GM12872 (cell line): ENCODE results near the gene BLOC1S6.

Experiments
- TF ChIP-seq, protein P1 (sequence below): IDR thresholded peaks from 3 replicates; pipeline ENCODE4 v1.5.1; 2011; ENCODE audit warnings: low read depth, mild to moderate bottlenecking, low read length, moderate library complexity; ENCODE audit not compliant: insufficient read depth

The BLOC1S6 gene

DNA sequence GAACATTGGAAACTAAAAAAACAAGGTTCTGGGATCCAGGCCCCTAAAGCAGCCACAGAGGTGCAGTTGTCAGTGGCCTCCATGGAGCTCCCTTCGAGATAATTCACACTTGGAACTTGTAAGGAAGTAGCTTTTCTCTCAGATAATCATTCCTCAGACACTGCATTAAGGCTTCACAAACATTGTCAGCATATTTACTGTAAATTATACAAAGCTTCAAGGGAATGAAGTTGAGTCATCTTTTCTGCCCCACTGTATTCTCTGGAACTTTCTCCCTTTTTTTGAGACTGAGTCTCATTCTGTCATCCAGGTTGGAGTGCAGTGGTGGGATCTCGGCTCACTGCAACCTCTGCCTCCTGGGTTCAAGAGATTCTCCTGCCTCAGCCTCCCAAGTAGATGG, 7.1 kb downstream of the BLOC1S6 start:
- TF ChIP-seq, protein P1, sequence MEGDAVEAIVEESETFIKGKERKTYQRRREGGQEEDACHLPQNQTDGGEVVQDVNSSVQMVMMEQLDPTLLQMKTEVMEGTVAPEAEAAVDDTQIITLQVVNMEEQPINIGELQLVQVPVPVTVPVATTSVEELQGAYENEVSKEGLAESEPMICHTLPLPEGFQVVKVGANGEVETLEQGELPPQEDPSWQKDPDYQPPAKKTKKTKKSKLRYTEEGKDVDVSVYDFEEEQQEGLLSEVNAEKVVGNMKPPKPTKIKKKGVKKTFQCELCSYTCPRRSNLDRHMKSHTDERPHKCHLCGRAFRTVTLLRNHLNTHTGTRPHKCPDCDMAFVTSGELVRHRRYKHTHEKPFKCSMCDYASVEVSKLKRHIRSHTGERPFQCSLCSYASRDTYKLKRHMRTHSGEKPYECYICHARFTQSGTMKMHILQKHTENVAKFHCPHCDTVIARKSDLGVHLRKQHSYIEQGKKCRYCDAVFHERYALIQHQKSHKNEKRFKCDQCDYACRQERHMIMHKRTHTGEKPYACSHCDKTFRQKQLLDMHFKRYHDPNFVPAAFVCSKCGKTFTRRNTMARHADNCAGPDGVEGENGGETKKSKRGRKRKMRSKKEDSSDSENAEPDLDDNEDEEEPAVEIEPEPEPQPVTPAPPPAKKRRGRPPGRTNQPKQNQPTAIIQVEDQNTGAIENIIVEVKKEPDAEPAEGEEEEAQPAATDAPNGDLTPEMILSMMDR = no peak

DNA sequence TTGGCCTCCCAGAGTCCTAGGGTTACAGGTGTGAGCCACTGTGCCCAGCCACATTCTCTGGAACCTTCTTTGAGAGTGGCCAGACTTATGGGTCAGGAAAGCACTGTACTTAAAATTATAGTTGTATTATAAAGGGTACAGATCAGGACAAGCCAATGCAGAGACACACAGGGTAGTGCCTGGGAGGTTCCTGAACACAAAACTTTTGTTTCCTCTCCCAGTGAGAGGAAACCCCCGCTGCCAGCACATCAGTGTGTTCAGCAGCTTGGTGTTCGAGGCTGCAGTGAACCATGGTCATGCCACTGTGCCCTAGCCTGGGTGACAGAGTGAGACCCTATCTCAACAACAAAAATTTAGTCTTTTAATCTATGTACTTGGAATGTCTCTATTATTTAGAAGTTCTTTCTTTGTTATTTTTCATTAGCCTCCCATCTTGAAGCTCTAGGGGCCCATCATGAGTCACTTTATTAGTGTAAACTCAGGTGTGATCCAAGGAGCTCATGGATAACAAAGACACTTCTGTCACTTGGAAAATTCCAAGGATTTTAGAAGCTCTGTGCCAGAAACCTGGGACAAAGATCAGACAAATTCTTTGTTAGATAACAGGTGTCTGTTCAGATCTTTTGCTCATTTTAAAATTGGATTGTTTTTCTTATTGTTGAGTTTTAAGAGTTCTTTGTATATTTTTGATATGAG, 7.8 kb downstream of the BLOC1S6 start:
- TF ChIP-seq, protein P1 = no peak

DNA sequence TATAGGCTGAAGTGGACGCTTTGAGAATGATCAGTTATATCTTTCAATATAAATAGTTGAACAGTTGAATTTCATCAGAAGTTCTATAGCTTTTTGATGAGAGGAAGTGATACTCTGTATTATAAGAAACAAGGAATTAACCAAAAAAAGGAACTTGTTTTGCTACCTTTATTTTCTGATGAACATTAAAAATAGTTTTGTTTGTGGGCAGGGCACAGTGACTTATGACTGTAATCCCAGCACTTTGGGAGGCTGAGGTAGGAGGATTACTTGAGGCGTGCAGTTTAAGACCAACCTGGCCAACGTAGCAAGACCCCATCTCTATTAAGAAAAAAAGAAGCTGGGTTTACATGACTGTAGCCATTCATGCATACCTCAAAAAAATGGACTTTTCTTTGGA, 16.7 kb downstream of the BLOC1S6 start:
- TF ChIP-seq, protein P1 = no peak

DNA sequence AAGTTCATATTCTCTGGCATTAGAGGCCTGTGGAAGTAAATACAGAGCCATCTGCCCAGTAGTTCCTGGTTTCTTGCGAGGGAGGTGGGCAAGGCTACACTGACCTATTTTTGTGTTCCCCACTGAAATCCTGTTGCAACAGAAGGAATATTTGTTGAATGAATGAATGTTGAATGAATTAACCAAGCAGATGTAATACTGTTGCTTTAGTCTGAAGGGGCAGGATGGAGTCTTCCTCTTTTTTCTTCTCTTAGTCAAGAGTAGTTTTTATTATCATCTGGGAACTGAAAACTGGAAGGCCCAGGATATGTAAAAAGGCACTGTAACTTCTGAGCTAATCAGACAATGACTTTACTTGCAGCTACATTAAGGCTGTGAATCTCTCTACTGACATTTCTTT, 17.1 kb downstream of the BLOC1S6 start:
- TF ChIP-seq, protein P1 = no peak

DNA sequence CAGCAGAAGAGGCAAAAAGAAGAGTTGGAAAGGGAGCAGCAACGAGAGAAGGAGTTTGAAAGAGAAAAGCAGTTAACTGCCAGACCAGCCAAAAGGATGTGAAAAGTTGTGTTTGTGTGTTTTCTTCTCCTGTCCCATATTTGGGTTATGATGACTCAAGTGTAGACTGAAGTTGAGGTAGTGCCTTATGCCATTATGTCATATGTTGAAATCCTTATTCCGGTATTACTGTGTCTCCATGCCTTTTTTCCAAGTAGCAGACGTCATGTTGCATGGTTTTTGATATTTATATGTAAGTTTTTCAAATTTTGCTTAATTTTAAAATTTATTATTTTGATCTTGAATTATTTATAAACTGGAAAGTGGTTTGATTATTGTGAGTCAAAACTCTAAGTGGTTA, 19.2 kb downstream of the BLOC1S6 start:
- TF ChIP-seq, protein P1 = no peak

DNA sequence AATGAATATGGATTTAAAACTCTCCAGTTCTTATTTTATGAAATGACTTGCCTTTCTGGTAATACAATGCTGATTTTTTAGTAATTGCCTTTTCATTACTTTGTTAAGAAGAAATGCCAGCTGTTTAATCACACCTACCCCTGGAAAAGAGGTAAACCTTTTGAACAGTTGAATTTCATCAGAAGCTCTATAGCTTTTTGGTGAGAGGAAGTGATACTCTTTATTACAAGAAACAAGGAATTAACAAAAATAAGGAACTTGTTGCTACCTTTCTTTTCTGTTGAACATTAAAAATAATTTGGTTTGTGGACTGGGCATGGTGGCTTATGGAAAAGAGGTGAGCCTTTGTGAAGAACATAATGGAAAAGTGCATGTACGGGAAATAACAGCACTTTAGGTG, 19.7 kb downstream of the BLOC1S6 start:
- TF ChIP-seq, protein P1 = no peak

DNA sequence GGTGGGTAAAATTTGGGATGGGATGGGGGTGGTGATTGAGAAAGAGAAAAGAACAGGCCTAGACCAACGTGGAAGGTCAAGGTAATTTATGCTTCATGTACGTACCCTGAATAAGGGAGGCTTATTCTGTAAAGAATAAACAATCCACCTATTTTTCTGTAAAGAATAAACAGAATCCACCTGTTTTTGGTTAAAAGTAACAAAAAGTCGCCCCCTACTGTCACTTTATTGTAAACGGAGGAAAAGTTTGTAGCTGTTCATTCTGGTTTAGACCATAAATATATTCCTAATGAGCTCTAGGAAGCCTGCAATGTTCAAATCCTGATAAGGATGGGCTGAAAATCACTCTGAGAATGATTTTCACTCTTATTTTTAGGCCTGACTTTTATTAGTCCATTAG, 24.1 kb downstream of the BLOC1S6 start:
- TF ChIP-seq, protein P1 = peak; percentile 53; the same call in 2 of the 3 replicates
